Mononuclear cell (primary cell): Measurements from ENCODE around the gene BAMBI. TPM values are rescaled to one million over a fixed set of nuclear protein-coding genes. Genes with fewer than 3 reads are reported as not detected.

Source experiments
- total RNA-seq: library from RNA; depleted of rRNA; stranded (reverse); fragments of >200 nt; gene quantifications from one replicate; pipeline ENCODE4 v1.2.3, GENCODE V29; 2012

The BAMBI gene
- total RNA-seq, 1 donor = 1.9 TPM

Other genes starting within 250 kb of the BAMBI start
- gene WAC, start 144.4 kb upstream of the BAMBI start, total RNA-seq = 224 TPM